BJ (cell line): Measurements from ENCODE around the gene CYB5A. TPM values are rescaled to one million over a fixed set of nuclear protein-coding genes. Genes with fewer than 3 reads are reported as not detected.

Experiments used
- CTCF ChIA-PET: fragments of 350-600 bp; formaldehyde crosslinking; extraction: SDS; loops from one replicate; lab custom pipeline; 2021; ENCODE audit warnings: antibody characterized with exemption, inconsistent platforms; lab: Yijun Ruan, JAX
- POLR2A ChIA-PET: fragments of 300-600 bp; sonication (Branson Sonifier 250); formaldehyde crosslinking; extraction: SDS; loops from one replicate; lab custom pipeline; 2021; ENCODE audit warnings: antibody characterized with exemption; lab: Charles Lee
- DNase-seq: peaks from one replicate; pipeline ENCODE4 v3.0.0-alpha.2; 2011; ENCODE audit warnings: low read depth
- H3K27me3 ChIP-seq: 2 replicates; pipeline ENCODE4 v1.6.0; 2011; ENCODE audit warnings: low read length; ENCODE audit not compliant: control insufficient read depth, insufficient read depth
- H3K36me3 ChIP-seq: 2 replicates; pipeline ENCODE4 v1.5.1; 2011; ENCODE audit warnings: low read length; ENCODE audit not compliant: control insufficient read depth, insufficient read depth
- H3K4me3 ChIP-seq: 2 replicates; pipeline ENCODE4 v1.5.1; 2011; ENCODE audit warnings: low read depth, mild to moderate bottlenecking, control low read depth, low read length
- CTCF ChIP-seq: IDR thresholded peaks from 2 replicates; pipeline ENCODE4 v1.5.1; 2011; ENCODE audit warnings: low read depth, mild to moderate bottlenecking, control low read depth, inconsistent platforms, low read length, moderate library complexity; ENCODE audit not compliant: insufficient read depth
- polyA plus RNA-seq: library from polyadenylated mRNA; depleted of rRNA; stranded (reverse); fragments of >200 nt; gene quantifications from 2 replicates; pipeline ENCODE4 v1.2.3, GENCODE V29; 2011

Gene CYB5A
- polyA plus RNA-seq, 1 experiment = 66.0 TPM

- no peak for TF ChIP-seq CTCF
- Histone ChIP-seq H3K36me3 (no peaks in the 10 kb centered on the region), H3K4me3 (no peak overlapping the region), H3K27me3 (no peaks in the 10 kb centered on the region)
- ChIA-PET CTCF (interaction anchor here (1.5 kb wide), 1 partner anchor 13 kb away, joined by 5 read pairs; no protein-coding TSS in a partner anchor), POLR2A (no interaction called here)
- no peak for DNase-seq
Observed at GRCh38 chr18:74278058-74278457, 13.7 kb downstream of the CYB5A start.

GRCh38 chr18:74277296-74277695 is 14.5 kb downstream of the CYB5A start:
- Histone ChIP-seq H3K36me3 (no peaks in the 10 kb centered on the region), H3K27me3 (no peaks in the 10 kb centered on the region), H3K4me3 (no peak overlapping the region)
- TF ChIP-seq CTCF = no peak
- ChIA-PET POLR2A (no interaction called here), CTCF (interaction anchor here (0.8 to 0.9 kb wide), 2 partner anchors 16 to 78 kb away, joined by 3 read pairs; no protein-coding TSS in a partner anchor)
- no peak for DNase-seq

GRCh38 chr18:74276609-74277008 is 15.2 kb downstream of the CYB5A start:
- POLR2A ChIA-PET = no interaction called here
- Histone ChIP-seq H3K36me3 (no peaks in the 10 kb centered on the region), H3K4me3 (no peak overlapping the region), H3K27me3 (no peaks in the 10 kb centered on the region)
- DNase-seq = no peak
- CTCF ChIA-PET = interaction anchor here (0.8 to 0.9 kb wide), 2 partner anchors 16 to 77 kb away, joined by 3 read pairs; no protein-coding TSS in a partner anchor
- TF ChIP-seq CTCF = no peak

- ChIA-PET CTCF (interaction anchor here (1.2 kb wide), 1 partner anchor 15 kb away, joined by 4 read pairs; no protein-coding TSS in a partner anchor), POLR2A (no interaction called here)
- DNase-seq = no peak
- H3K36me3 ChIP-seq = no peaks in the 10 kb centered on the region
- H3K27me3 ChIP-seq = no peaks in the 10 kb centered on the region
- no peak overlapping the region for H3K4me3 ChIP-seq
- no peak for TF ChIP-seq CTCF
Observed at GRCh38 chr18:74275736-74276135, 16.0 kb downstream of the CYB5A start.

DNA sequence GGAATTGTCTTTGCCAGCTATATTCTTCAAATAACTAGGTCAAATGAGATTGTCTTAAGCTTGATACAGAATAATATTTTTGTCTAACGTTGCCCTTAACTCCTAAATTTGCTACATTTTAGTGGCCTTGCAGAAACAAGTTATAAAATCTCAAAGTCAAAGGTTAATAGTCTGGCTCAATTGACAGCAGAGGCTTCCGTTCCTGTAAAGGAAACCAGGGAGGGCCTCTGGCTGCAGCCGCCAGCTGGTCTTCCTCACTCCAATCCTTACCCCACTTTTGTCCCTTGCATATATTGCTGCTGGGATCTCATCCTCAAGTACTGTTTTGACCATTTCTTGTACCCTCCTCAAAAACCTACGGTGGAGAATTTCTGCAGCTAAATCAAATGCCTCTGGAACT is 17.1 kb downstream of the CYB5A start:
- H3K4me3 ChIP-seq = no peak overlapping the region
- H3K36me3 ChIP-seq = no peaks in the 10 kb centered on the region
- H3K27me3 ChIP-seq = no peaks in the 10 kb centered on the region
- DNase-seq = no peak
- TF ChIP-seq CTCF = no peak
- POLR2A ChIA-PET = no interaction called here
- CTCF ChIA-PET = interaction anchor here (1.2 to 1.3 kb wide), 3 partner anchors 14 to 78 kb away, joined by 3 to 4 read pairs (median 3); no protein-coding TSS in a partner anchor
